Measurements from ENCODE around the gene SSH2. TPM values are rescaled to one million over a fixed set of nuclear protein-coding genes. Genes with fewer than 3 reads are reported as not detected.

The SSH2 gene, protein sequence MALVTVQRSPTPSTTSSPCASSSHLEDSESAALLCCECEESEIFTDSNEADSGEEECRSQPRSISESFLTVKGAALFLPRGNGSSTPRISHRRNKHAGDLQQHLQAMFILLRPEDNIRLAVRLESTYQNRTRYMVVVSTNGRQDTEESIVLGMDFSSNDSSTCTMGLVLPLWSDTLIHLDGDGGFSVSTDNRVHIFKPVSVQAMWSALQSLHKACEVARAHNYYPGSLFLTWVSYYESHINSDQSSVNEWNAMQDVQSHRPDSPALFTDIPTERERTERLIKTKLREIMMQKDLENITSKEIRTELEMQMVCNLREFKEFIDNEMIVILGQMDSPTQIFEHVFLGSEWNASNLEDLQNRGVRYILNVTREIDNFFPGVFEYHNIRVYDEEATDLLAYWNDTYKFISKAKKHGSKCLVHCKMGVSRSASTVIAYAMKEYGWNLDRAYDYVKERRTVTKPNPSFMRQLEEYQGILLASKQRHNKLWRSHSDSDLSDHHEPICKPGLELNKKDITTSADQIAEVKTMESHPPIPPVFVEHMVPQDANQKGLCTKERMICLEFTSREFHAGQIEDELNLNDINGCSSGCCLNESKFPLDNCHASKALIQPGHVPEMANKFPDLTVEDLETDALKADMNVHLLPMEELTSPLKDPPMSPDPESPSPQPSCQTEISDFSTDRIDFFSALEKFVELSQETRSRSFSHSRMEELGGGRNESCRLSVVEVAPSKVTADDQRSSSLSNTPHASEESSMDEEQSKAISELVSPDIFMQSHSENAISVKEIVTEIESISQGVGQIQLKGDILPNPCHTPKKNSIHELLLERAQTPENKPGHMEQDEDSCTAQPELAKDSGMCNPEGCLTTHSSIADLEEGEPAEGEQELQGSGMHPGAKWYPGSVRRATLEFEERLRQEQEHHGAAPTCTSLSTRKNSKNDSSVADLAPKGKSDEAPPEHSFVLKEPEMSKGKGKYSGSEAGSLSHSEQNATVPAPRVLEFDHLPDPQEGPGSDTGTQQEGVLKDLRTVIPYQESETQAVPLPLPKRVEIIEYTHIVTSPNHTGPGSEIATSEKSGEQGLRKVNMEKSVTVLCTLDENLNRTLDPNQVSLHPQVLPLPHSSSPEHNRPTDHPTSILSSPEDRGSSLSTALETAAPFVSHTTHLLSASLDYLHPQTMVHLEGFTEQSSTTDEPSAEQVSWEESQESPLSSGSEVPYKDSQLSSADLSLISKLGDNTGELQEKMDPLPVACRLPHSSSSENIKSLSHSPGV (N-terminal part only)
- total RNA-seq: 27.4 TPM

DNA sequence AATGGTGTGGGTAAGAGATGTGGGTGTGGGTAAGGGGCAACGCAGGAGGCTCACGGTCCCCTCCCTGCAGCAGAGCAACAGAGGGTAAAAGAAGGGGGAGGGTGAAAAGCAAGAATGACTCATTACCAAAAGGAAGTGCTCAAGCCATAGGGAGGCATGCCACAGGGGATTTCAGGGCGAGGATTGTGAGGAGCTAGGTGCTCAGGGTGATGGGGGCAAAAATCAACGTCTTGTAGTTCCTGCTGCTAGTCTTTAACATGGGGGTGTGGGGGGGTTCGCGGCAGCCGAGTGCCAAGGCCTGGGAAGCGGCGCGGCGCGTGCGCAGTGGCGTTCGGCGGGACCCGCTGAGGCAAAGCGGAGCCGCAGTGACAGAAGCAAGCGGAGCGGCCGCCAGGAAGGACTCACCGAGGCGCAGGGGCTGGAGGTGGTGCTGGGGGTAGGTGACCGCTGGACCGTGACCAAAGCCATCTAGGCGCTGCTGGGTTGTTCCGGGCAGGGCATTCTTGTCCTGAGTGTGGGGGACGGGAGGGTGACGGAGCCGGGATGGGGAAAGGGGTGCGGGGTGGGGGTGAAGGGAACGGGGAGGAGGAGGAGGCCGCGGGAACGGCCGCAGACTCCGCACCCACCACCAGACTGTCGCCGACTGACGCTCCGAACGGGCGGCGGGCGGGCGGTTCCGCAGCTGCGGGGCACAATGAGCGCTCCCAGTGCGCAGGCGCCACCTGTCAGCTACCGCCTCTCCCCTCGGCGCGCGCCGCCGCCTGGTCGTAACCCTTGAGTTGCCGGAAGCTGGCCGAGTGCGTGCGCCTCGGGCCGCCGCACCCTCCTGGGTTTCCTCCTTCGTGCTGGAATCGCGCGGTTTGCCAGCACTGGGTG lies at the start of gene SSH2:
SSH2 (minus strand) TSS at position 696 of the 876 bp plus-strand sequence; CDS start at position 468, 228 bp downstream.

DNA sequence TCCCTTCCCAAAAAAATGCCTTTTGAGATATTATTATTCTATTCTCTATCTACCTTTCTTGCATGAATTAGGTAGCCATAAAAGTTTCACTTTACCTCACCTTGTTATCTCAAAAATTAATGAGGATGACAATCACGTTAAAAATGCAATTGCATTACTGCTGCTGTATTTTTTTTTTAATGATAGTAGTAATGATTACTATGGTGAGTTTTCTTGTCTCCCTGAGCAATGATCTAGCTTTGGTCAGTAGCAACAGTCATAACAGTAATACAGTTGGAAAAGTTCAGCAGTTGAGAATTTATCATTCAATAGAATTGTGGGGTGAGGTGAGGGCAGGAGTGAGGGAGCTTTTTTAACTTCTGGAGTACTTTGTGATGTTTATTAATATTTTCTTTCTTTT lies 11.3 kb upstream of the SSH2 start, which contains the start of gene EFCAB5:
EFCAB5 (plus strand) TSS at position 301 of the 400 bp plus-strand sequence. CDS start 163 bp downstream, outside the sequence.

DNA sequence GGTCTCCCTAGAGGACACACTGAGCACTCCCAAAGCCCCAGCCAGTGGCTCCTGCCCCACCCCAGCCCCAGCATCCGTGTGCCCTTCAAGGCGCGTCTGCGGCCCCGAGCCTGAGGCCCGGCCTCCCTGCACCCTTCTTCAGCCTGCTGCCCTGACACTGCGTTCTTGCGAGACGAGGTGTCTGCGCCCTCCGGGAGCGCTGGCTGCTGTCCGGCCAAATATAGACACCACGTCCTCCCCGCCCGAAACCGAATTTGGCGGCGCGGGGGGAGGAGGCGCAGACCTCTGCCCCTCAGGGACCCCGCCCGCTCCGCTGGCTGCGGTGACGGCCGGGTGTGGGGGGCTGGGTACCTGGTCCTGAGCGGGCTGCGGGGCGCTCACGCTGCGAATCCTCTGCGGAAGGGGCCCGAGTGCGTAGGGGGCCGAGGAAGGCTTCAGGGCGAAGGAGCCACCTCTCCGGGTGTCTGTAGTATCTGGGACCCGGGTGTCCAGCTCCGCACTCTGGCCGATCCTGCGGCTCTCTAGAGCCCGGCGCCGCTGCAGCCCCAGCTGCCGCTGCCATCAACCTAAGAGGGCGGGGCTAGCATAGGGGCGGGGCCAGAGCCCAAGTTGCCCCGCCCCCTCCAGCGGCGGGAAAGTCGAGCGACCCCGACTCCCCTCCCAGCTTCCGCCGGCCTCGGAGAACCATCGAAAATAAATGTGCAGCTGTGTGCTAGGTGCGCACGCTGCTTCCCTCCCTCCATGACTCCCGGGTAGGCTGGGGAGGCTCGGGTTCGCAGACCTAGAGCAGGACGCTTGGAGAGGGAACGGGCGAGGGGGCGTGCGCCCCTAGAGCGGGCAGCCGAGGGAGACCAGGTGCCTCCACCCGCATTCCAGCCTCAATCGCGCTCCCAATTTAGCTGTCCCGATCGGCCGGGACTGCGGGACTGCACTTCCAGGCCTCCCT lies 307.4 kb downstream of the SSH2 start, which contains the start of gene CORO6:
CORO6 (minus strand) TSS at position 576 of the 946 bp plus-strand sequence. CDS start 1,491 bp downstream, outside the sequence.

DNA sequence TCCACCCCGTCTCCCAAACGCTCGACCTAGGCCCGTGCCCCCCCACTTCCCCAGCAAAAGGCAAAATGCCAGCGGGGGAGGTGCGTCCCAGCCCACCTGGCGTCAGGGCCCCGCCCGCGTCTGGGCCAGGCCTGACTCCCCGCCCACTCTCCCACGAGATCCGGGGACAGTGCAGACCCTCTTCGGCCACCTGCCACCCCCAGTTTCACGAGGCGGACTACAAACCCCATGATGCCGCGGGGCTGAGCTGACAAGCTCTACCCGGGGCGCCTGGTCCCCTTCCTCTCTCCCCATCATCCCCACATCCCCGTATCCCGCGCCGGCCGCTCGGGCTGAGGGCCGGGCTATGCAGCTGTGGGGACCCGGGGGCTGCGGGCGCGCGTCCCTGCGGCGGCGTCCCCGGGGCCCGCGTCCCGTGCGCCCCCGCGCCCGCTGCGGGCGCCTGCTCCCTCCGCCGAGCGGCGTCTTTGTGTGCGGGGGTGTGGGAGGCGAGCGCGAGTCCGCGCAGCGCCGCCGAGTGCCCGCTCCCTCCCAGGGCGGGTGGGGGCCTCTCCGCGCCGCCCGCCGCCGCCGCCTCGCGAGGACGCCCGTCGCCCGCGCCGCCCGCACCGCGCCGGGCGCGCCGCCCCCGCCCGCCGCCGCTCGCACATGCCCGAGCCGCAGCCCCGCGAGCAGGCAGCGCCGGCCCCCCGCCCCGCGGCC lies 337.0 kb downstream of the SSH2 start, which contains the start of gene ANKRD13B:
ANKRD13B (plus strand) TSS at position 283 of the 702 bp plus-strand sequence. CDS start 490 bp downstream, outside the sequence.

DNA sequence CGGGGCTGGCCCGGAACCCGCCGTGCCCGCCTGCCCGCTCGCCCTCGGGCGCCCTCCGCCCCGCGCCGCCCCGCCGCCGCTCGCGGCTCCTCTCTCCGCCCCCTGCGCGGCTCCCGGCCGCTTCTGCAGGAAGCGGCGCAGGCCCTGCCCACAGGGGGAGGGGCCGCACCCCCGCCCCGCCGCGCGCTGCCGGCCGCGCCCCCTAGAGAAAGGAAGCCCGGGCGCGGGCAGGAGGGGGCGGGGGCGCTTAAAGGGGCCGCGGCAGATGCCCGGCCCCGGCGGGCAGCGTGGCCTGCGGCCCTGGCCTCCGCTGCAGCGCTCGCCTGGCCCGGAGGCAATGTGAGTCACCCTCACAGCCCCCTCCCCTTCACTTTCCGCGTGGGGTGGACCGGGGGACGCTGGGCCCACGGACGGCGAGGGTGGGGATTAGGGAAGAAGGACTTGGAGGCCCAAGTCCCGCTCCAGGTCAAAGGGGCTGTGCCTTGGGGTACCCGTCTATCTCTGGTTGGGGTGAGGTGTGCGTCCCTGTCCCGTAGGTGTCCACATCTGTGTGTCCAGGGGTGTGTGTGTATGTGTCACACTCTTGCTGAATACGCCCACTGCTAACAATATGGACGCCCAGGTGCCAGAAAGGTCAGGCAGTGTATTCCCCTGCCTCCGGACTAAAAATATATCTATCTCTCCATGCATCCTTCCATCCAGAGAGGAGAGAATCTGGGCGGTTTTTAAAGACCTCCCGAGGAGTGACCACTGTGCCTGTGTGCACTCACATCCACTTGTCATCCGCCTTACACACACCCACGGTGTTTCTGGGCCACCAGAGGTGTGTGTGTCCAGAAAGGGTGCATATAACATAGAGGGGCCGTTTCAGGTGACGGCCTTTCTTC lies 340.3 kb downstream of the SSH2 start, which contains the start of gene GIT1:
GIT1 (minus strand) TSS at position 125 of the 887 bp plus-strand sequence. CDS start 270 bp downstream, outside the sequence.

Small RNAs within 50 kb of the gene (small RNA-seq; reads per million reads assigned to genes)
- gene RF00156 (ENCODE audit: low replicate concordance): not detected
- not detected for gene RF01210 (ENCODE audit: low replicate concordance)
- not detected for gene RNU6-920P (ENCODE audit: low replicate concordance)

Other genes starting within 250 kb of the SSH2 start
- 0.82 TPM for gene EFCAB5, start 11.4 kb upstream of the SSH2 start, total RNA-seq
- 12.7 TPM for gene NSRP1, start 186.6 kb upstream of the SSH2 start, total RNA-seq

All from metanephros (tissue), 2 donors.